ENCODE measurements around the gene SGK2. TPM values are rescaled to one million over a fixed set of nuclear protein-coding genes. Genes with fewer than 3 reads are reported as not detected.

Gene SGK2
- total RNA-seq, 1 experiment from 2014 or later: not detected

DNA sequence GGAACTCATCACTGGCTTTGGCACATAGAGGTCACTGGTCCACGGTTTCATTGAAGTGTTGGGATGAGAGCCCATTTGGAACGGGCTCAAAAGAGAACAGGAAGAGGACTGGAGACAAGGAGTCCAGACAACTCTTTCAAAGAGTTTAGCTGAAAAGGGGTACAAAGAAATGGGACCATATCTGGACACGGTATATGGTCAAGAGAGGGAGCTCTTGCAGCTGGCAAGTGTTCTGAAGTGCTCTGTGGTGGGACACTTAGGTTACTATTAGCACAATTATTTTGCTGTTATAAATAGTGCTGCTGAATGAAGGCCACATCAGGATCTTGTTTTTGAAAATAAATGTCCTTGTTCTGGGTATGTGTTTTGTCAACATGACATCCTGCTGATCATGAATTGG, 4.6 kb downstream of the SGK2 start:
- H3K27ac Mint-ChIP-seq: no peak overlapping the region
- H4K91ac ChIP-seq (ENCODE audit: insufficient read length, low read depth, low read length): no peak overlapping the region
- H3K9ac ChIP-seq (ENCODE audit: extremely low read depth, insufficient read length, low read length): no peak overlapping the region
- peaks cover 2% of the 10 kb centered on the region in 2 experiments; a peak in 1 of 4 replicates for H3K4me1 Mint-ChIP-seq
- H3K4me2 ChIP-seq (ENCODE audit: insufficient read depth, insufficient read length, low read length): no peak overlapping the region
- DNase-seq: no peak
- no peak overlapping the region for H2BK5ac ChIP-seq (ENCODE audit: insufficient read length, low read length)
- H2BK20ac ChIP-seq (ENCODE audit: low read depth, low read length, poor library complexity, severe bottlenecking): no peak overlapping the region
- H3K23me2 ChIP-seq (ENCODE audit: insufficient read length, low read depth, low read length, poor library complexity, severe bottlenecking): no peaks in the 10 kb centered on the region
- H3K79me1 ChIP-seq (ENCODE audit: insufficient read depth, low read depth, low read length, poor library complexity, severe bottlenecking): no peaks in the 10 kb centered on the region
- no peak overlapping the region for H2AK5ac ChIP-seq (ENCODE audit: insufficient read length, low read length)
- H3K9me3 Mint-ChIP-seq: no peaks in the 10 kb centered on the region
- H3K79me2 ChIP-seq (ENCODE audit: insufficient read depth, low read length): no peaks in the 10 kb centered on the region
- H3K27me3 ChIP-seq (ENCODE audit: insufficient read depth, low read length): no peaks in the 10 kb centered on the region
- H4K8ac ChIP-seq (replicated peaks; ENCODE audit: insufficient read length, low read depth, low read length): no peak overlapping the region
- H2BK12ac ChIP-seq (ENCODE audit: insufficient read length, low read depth, low read length): no peak overlapping the region
- H3T11ph ChIP-seq (ENCODE audit: low read length): no peak overlapping the region
- H2BK15ac ChIP-seq (ENCODE audit: low read depth, low read length): no peak overlapping the region
- no peak overlapping the region for H3K23ac ChIP-seq (ENCODE audit: insufficient read length, low read depth, low read length)
- H3K4me1 ChIP-seq (ENCODE audit: insufficient read depth, low read length): no peaks in the 10 kb centered on the region
- H2AFZ ChIP-seq (ENCODE audit: low read length): no peak overlapping the region
- WGBS (ENCODE audit: extremely low coverage, insufficient read length, low lambda C conversion rate): no CpG with 5 or more reads among the region's 3 CpGs
- H4K20me1 ChIP-seq (ENCODE audit: control insufficient read depth, insufficient read depth, insufficient read length): no peaks in the 10 kb centered on the region
- H3K18ac ChIP-seq (ENCODE audit: insufficient read length, low read depth, low read length): no peak overlapping the region
- no peak overlapping the region for H3K4me3 Mint-ChIP-seq
- H4K5ac ChIP-seq (ENCODE audit: insufficient read length, low read depth, low read length): no peak overlapping the region
- H3K9me3 ChIP-seq (ENCODE audit: control insufficient read depth, low read depth, low read length): no peaks in the 10 kb centered on the region
- TF ChIP-seq, protein P1, sequence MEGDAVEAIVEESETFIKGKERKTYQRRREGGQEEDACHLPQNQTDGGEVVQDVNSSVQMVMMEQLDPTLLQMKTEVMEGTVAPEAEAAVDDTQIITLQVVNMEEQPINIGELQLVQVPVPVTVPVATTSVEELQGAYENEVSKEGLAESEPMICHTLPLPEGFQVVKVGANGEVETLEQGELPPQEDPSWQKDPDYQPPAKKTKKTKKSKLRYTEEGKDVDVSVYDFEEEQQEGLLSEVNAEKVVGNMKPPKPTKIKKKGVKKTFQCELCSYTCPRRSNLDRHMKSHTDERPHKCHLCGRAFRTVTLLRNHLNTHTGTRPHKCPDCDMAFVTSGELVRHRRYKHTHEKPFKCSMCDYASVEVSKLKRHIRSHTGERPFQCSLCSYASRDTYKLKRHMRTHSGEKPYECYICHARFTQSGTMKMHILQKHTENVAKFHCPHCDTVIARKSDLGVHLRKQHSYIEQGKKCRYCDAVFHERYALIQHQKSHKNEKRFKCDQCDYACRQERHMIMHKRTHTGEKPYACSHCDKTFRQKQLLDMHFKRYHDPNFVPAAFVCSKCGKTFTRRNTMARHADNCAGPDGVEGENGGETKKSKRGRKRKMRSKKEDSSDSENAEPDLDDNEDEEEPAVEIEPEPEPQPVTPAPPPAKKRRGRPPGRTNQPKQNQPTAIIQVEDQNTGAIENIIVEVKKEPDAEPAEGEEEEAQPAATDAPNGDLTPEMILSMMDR (conservative IDR thresholded peaks at IDR 0.05): no peak
- no peaks in the 10 kb centered on the region; the same call in 1 of the 2 replicates for H3K27me3 Mint-ChIP-seq (ENCODE audit: low read depth)
- H3K4ac ChIP-seq (ENCODE audit: low read depth, low read length): no peak overlapping the region
- H3K27ac ChIP-seq (ENCODE audit: insufficient read length, low read depth, low read length): no peak overlapping the region
- no peaks in the 10 kb centered on the region for H3K36me3 Mint-ChIP-seq (ENCODE audit: insufficient read depth in 1 of 3, low read depth in 3 of 3)
- no peak overlapping the region for H3K56ac ChIP-seq (ENCODE audit: insufficient read length, low read depth, low read length)
- no peak overlapping the region for H2BK120ac ChIP-seq (ENCODE audit: low read depth, low read length, poor library complexity, severe bottlenecking)
- H3K14ac ChIP-seq (ENCODE audit: insufficient read depth, low read length): no peak overlapping the region
